Brain microvascular endothelial cell (primary cell): ENCODE data around the gene KRTAP6-2.
A peak's percentile ranks its signal among the peaks of the same experiment; 100 is the strongest.

Source experiments
- DNase-seq: peaks from one replicate; pipeline ENCODE4 v3.0.0-alpha.2; 2020
- H3K27ac ChIP-seq: fragments of 250-450 bp; sonication (Bioruptor Pico); 2 replicates; pipeline ENCODE4 v1.5.1; 2020; ENCODE audit warnings: mild to moderate bottlenecking, moderate library complexity
- H3K27me3 ChIP-seq: fragments of 250-450 bp; sonication (Bioruptor Pico); replicated peaks from 2 replicates; pipeline ENCODE4 v1.5.1; 2020; ENCODE audit warnings: mild to moderate bottlenecking
- H3K36me3 ChIP-seq: fragments of 250-450 bp; sonication (Bioruptor Pico); replicated peaks from 2 replicates; pipeline ENCODE4 v1.5.1; 2020; ENCODE audit warnings: mild to moderate bottlenecking
- H3K4me3 ChIP-seq: 2 replicates; pipeline ENCODE4 v1.5.1; 2011; ENCODE audit warnings: low read depth, mild to moderate bottlenecking, control low read depth, low read length, moderate library complexity
- in situ Hi-C: cut with HindIII; loops from 2 replicates; pipeline ENCODE4 v1.10.0; 2017; ENCODE audit warnings: low sequenced_read_pairs, low pct_ligation_motif_present
- TF ChIP-seq, protein P1 (sequence below): IDR thresholded peaks from 2 replicates; pipeline ENCODE4 v1.5.1; 2011; ENCODE audit warnings: low read depth, mild to moderate bottlenecking, moderate library complexity, low read length, control low read depth, inconsistent platforms; ENCODE audit errors: missing control alignments

Gene KRTAP6-2

DNA sequence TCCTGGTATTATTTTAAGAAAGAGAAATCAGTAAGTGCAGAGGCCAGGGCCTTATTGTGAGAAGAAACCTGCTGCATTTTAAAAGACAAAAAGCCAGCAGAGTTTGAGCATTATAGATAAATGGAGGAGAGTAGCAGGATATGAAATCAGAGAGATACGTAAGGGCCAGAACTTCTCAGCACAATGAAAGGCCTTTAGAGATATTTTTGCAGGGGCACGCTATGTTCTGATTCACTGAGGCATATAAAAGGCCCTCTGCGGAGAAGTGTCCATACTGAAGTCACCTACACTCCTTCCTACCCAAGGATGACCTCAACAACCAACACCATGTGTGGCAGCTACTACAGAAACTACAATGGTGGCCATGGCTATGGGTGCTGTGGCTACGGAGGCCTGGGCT lies 6.6 kb downstream of the KRTAP6-2 start, which contains the start of gene KRTAP6-3:
Gene KRTAP6-3 (plus strand): TSS at position 301 of the 400 bp plus-strand sequence. CDS start 6 bp downstream, at position 307.
- in situ Hi-C loops: no loop called here
- DNase-seq: no peak
- TF ChIP-seq, protein P1, sequence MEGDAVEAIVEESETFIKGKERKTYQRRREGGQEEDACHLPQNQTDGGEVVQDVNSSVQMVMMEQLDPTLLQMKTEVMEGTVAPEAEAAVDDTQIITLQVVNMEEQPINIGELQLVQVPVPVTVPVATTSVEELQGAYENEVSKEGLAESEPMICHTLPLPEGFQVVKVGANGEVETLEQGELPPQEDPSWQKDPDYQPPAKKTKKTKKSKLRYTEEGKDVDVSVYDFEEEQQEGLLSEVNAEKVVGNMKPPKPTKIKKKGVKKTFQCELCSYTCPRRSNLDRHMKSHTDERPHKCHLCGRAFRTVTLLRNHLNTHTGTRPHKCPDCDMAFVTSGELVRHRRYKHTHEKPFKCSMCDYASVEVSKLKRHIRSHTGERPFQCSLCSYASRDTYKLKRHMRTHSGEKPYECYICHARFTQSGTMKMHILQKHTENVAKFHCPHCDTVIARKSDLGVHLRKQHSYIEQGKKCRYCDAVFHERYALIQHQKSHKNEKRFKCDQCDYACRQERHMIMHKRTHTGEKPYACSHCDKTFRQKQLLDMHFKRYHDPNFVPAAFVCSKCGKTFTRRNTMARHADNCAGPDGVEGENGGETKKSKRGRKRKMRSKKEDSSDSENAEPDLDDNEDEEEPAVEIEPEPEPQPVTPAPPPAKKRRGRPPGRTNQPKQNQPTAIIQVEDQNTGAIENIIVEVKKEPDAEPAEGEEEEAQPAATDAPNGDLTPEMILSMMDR: no peak

DNA sequence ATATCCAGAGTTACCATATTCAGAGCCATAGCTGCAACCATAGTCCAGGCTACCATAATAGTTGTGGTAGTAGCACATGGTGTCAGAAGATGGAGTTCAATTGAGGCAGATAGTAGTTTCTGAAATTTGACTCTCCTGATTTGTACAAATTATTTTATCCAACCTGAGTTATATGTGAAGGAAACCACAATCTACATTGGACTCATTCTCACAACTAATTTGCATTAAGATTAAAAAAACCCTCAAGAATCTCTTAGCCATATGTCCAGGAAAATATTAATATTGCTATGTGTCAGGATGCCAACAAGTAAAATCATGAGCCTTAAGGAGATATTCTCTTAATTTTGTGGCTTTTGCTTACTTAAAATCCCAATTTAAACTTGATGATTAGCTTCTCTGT lies 8.4 kb downstream of the KRTAP6-2 start, which contains the start of gene KRTAP22-2:
Gene KRTAP22-2 (minus strand): TSS at position 101 of the 400 bp plus-strand sequence.
- in situ Hi-C loops: no loop called here
- no peak within 1 kb of the TSS for H3K27ac ChIP-seq
- TF ChIP-seq, protein P1: no peak
- no peak for DNase-seq
- H3K27me3 ChIP-seq: no peaks in the 10 kb centered on the region
- H3K4me3 ChIP-seq: no peak within 1 kb of the TSS
- H3K36me3 ChIP-seq: no peaks in the 10 kb centered on the region

More for the DNA sequence above, 6.6 kb downstream of the KRTAP6-2 start, which contains the start of gene KRTAP6-3:
- H3K27me3 ChIP-seq: no peaks in the 10 kb centered on the region
- H3K27ac ChIP-seq: no peak within 1 kb of the TSS
- H3K36me3 ChIP-seq: no peaks in the 10 kb centered on the region
- no peak within 1 kb of the TSS for H3K4me3 ChIP-seq

DNA sequence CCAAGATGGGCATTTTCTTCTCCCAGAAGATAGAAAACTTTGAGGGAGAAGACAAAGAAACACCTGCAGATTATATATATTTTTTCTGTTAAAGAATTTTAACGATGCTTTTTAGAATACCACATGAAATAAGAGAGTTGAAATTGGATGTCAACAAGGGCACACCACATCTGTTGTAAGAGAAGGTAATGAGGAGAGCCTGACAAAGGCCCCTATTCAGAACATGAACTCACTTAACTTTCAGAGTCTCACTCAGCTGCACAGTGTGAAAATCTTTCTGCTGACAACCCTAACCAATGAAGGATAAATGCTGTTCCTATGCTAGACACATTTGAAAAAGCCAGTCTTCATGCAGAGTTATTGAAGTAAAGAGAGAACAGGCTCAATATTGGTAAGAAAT lies 15.8 kb downstream of the KRTAP6-2 start:
- Histone ChIP-seq H3K4me3 (no peak overlapping the region), H3K27me3 (no peaks in the 10 kb centered on the region), H3K36me3 (no peaks in the 10 kb centered on the region), H3K27ac (no peak overlapping the region)
- no peak for DNase-seq
- TF ChIP-seq, protein P1: no peak
- in situ Hi-C loops: no loop called here

DNA sequence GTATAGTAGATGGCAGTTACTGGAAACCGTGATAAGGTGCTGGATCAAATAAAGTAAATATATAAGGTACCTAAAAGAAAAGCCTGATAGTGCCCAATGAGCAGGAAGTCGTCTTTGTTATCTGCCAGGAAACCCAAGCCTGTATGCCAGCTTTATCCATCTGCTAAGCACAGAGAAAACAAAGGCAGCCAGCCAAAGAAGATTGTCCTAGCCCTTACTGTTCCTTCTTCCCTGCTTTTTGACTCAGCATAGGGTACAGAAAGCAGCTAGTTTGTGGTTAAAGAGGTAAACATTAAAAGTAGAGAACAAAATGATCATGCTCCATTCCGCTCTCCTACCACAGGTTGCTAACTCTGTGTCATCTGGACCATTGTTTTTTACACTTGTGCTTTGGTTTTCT lies 18.6 kb downstream of the KRTAP6-2 start:
- Histone ChIP-seq H3K36me3 (no peaks in the 10 kb centered on the region), H3K27ac (no peak overlapping the region), H3K4me3 (no peak overlapping the region), H3K27me3 (no peaks in the 10 kb centered on the region)
- in situ Hi-C loops: no loop called here
- TF ChIP-seq, protein P1: no peak
- no peak for DNase-seq

DNA sequence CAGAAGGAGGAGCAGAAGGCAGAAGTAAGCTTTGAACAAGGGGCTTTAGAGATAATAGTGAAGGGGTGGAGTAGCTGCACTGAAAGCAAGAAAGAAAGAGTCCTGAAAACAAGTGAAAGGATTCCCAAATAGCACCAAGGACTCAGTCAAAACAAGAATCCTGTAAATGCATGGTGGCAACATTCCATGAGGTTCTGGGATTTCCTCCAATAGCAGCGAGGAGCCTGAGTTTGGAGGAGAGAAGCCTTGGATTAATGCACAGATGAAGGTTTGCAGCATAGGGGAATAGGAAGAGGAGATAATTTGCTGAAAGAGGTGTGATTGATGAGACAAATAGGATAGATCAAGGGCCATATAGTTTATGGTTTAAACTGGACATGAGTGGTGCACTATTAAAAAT lies 19.4 kb downstream of the KRTAP6-2 start:
- Histone ChIP-seq H3K36me3 (no peaks in the 10 kb centered on the region), H3K4me3 (no peak overlapping the region), H3K27me3 (no peaks in the 10 kb centered on the region), H3K27ac (no peak overlapping the region)
- in situ Hi-C loops: no loop called here
- TF ChIP-seq, protein P1: no peak
- no peak for DNase-seq

DNA sequence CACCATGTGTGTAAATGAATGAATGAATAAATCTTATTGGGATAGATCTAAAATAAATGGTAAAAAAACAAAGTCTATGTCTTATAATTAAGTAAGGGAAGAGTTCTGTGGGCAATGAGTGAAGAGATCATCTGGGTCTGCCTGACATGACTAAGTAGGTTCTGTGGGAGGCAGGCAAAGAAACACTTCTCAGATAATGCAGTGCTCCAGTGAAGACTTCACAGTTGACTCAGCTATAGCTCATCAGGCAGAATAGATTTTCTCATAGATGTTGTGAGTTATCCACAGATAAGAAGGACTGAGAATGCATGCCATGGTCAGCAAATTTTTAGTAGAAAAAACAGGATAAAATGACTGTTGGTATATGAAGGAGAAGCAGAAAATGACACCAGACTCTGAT lies 20.9 kb downstream of the KRTAP6-2 start:
- in situ Hi-C loops: no loop called here
- H3K4me3 ChIP-seq: no peak overlapping the region
- no peaks in the 10 kb centered on the region for H3K27me3 ChIP-seq
- no peaks in the 10 kb centered on the region for H3K36me3 ChIP-seq
- no peak overlapping the region for H3K27ac ChIP-seq
- DNase-seq: peak; percentile 0
- TF ChIP-seq, protein P1: no peak
